ENCODE measurements around the gene KLHL30.
"Not testable (repeated sequence)": the region's sequence is repeated elsewhere in the genome, so short reads cannot be mapped to it uniquely, and the experiment has no call there.

The KLHL30 gene

GRCh38 chr2:238166391-238167343, 28.2 kb downstream of the KLHL30 start:
- DNase-seq: no peak

- no peak for DNase-seq
Observed at GRCh38 chr2:238167344-238167715, 28.9 kb downstream of the KLHL30 start.

- no peak for DNase-seq
Observed at GRCh38 chr2:238167761-238168160, 29.3 kb downstream of the KLHL30 start.

GRCh38 chr2:238168196-238169047, 30.0 kb downstream of the KLHL30 start:
- DNase-seq: no peak

GRCh38 chr2:238169048-238169707, 30.7 kb downstream of the KLHL30 start:
- no peak for DNase-seq

- no peak for DNase-seq
Observed at GRCh38 chr2:238169708-238170251, 31.3 kb downstream of the KLHL30 start.

- DNase-seq: no peak
Observed at GRCh38 chr2:238170386-238171071, 32.1 kb downstream of the KLHL30 start.

DNA sequence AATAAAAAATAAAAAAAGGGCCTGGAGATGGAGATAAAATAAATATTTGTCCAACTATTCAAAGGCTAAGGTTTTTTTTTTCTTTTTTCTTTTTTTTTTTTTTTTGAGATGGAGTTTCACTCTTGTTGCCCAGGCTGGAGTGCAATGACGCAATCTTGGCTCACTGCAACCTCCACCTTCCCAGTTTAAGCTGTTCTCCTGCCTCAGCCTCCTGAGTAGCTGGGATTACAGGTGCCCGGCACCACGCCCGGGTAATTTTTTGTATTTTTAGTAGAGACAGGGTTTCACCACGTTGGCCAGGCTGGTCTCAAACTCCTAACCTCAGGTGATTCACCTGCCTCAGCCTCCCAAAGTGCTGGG, 32.6 kb downstream of the KLHL30 start:
- DNase-seq: not testable (repeated sequence)

DNA sequence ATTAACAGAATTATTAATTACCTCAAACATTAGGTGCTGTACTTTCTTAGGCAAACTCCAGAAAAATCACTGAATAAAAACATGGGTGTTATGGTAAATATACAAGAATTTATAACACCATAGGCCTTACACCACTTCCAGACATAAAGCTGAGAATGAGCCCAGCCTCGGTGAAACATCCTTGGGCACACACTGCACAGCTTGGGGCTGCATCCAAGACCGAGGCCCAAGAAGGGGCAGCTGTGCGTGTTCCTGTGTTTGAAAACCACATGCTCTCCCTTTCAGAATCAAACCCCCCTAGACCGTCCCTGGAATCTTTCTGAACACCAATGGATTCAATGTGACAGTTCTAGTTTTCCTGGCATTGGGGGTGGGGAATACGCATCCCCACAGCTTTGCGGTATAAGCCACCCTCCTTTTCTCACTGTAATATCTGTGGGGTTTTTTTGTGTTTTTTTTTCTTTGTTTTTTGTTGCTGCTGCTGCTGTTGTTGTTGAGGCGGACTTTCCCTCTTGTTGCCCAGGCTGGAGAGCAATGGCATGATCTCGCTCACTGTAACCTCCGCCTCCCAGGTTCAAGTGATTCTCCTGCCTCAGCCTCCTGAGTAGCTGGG, 33.2 kb downstream of the KLHL30 start:
- no peak for DNase-seq

GRCh38 chr2:238172439-238172838, 34.0 kb downstream of the KLHL30 start:
- no peak for DNase-seq

GRCh38 chr2:238173692-238174091, 35.2 kb downstream of the KLHL30 start:
- no peak for DNase-seq

DNA sequence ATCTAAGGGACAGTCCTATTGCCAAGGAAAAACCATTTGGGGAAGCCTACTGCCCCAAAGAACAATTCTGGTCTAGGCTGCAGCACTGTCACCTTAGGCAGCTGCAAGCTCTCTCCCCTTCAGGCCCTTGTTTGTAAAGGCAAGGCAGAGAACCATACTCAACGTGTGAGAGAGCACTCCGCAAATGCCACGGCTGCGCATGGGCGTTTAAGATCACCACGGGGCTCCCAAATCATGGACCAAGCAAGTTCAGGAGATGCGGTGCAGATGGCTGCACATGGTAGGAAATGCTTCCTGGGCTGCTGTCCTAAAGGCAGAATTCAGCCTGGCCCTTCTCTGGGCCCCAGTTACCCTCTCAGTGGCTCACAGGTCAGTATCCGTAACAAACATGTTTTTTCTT, 35.8 kb downstream of the KLHL30 start:
- no peak for DNase-seq

DNA sequence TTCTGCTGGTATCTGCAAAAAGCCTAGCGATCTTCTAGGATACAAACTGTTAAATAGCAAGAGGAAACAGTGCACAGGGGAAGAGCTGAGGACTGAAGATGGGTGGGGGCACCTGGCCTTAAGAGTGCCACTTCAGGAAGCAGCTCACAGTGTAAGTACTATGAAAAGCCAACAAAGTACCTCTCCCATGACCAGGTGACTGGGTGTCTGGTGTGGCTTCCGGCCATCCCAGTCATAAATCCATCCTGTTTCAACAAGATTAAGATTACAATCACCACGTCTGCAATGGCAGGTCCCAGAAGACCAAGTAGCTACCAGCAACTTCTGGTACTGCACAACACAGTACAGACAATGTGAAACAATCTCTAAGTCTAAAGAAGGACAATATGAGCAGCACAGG, 36.2 kb downstream of the KLHL30 start:
- DNase-seq: no peak

GRCh38 chr2:238176613-238177012, 38.1 kb downstream of the KLHL30 start:
- DNase-seq: no peak

- no peak for DNase-seq
Observed at GRCh38 chr2:238180554-238180953, 42.1 kb downstream of the KLHL30 start.

GRCh38 chr2:238182362-238182761, 43.9 kb downstream of the KLHL30 start:
- no peak for DNase-seq

GRCh38 chr2:238183821-238184220, 45.4 kb downstream of the KLHL30 start:
- DNase-seq: no peak

DNA sequence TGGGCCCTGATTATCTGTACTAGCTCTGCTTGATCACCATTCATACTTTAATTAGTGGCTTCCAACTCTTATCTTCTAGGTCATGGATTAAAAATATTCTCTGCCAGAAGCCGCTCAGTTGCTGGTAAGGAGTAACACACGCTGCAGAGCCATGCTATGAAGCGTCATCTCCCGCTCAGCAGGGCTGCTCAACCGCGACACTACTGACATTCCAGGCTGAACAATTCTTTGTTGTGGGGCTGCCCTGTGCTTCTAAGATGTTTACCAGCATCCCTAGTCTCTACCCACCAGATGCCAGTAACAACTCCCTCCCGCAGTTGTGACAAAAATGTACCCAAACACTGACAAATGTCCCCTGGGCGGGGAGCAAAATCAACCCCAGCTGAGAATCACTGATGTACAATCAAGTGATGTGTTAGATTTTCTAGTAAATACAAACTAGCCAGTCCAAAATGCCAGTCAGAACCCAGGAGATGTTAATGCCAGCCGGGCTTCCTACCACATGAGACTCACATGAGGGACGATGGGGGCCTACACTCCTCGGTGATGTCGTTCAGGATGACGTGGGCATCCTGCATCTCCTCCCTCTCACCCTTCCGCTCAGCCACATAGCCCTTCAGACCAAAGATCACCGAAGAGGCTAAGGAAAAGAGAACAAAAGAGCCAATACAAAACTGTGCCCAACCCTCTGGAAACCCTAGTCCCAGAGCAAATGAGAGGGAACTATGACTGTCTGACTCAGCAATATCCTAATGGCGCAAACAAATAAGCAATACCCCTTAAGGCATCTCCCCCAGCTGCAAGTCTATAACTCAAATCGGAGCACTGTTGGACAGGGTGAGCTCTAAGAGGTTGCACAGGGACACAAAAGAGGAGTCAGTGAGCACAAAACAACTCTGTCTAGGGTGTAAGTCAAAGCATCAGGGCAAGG, 49.4 kb downstream of the KLHL30 start:
- no peak for DNase-seq

DNA sequence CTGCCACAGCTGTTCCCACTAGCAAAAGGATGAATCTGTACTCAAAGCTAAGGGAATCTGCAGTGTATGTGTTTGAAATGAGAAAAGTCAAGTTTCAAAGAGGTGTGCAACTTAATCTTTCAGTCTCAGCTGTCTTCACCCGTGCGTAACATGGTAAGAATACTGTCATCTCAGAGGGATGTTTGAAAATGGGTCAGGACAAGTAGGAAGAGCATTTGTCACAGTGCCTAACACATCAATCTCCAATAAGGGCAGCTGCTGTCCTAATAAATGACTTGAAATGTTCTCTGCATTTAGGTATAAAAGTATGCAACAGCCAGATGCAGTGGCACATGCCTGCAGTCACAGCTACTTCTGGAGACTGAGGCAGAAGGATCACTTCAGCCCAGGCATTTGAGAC, 52.0 kb downstream of the KLHL30 start:
- no peak for DNase-seq

Data from activated effector memory CD4-positive, alpha-beta T cell treated with anti-CD3 and anti-CD28 coated beads, Interleukin-2, amount 50 U/mL, for 16 hours (primary cell).